ENCODE measurements around the gene GNAL.
"Not testable (repeated sequence)": the region's sequence is repeated elsewhere in the genome, so short reads cannot be mapped to it uniquely, and the experiment has no call there.

GNAL gene

DNA sequence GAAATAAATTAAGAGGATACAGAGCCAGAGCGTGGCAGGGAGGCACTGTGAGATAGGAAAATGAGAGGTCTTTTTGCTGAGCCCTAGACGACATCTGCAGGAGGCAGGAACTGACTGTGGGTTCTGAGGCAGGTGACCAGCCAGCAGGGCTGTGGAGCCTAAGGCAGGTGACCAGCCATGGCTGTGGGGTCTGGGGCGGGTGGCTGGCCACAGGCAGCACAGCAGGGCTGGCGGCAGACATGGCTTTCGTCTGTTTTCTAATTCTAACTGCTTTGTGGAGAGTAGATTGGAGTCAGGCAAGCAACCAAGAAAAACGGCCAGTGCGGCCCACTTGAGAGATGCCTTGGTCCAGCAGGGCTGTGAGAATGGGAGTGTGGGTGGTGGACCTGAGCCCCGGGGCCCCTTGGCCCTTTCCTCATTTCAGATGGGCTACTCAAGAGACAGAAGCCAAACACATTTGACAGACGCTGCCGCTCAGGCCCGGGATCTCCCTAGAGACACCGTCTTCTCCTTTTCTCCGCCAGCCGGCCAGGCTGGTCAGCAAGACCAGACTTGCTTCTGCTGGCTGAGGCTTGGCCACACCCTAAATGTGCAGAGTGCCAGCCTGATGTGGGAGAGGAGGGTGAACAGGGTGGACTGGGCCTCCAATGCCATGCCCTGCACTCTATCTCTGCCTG, 19.7 kb upstream of the GNAL start:
- no peak for DNase-seq (ENCODE audit: low spot score)

DNA sequence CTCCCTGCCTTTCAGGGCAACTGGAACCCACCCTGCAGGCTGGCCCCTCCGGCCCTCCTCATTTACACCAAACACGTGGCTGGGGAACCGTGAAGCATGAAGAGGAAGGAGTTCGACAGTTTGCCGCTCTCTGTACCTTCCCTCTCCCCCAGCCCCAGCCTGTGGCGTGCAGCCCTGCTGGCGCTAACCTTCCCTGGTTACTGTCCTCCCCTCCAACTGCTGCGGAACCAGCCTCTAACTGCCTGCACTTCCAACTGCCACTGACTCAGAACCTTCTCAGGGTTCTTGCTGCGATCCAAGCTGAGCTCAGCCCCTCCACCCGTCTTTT, 19.2 kb upstream of the GNAL start:
- no peak for DNase-seq (ENCODE audit: low spot score)

DNA sequence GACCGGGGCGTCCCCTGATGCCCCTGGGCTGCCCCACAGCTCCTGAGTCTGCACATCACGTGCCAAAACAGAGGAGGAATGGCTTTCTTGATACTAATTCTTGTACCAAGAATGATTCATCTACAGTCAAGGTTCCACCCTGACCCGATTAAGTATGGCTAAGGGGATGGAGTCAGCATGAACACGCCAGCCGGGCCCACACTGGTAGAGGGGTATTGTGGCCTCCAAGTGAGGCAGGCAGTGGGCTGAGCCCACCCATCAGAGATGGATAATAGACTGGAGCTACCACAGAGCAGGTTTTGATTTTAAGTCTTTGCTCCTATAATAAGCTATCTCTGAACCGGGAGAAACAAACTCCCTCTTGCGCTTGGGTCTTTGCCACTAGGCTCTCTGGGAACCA, 17.9 kb upstream of the GNAL start:
- DNase-seq (ENCODE audit: low spot score), result no peak

DNA sequence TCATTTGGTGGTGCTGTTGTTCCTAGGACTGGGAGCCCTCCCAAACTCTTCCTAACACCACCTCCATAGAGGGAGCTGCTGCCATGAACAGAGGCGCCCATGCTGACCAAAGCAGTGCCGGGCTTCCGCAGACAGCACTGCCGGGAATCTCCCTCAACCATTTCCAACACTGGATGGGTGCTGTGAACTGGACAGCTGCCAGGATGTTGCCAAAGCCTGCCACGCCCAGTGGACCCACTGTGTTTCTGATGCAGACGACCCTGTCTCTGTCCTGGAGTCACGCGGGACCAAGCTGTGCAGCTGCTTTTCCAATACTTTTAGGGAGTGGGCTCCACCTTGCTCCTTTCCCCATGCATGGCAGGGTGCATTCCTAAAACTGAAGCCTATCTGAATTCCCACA, 16.9 kb upstream of the GNAL start:
- no peak for DNase-seq (ENCODE audit: low spot score)

DNA sequence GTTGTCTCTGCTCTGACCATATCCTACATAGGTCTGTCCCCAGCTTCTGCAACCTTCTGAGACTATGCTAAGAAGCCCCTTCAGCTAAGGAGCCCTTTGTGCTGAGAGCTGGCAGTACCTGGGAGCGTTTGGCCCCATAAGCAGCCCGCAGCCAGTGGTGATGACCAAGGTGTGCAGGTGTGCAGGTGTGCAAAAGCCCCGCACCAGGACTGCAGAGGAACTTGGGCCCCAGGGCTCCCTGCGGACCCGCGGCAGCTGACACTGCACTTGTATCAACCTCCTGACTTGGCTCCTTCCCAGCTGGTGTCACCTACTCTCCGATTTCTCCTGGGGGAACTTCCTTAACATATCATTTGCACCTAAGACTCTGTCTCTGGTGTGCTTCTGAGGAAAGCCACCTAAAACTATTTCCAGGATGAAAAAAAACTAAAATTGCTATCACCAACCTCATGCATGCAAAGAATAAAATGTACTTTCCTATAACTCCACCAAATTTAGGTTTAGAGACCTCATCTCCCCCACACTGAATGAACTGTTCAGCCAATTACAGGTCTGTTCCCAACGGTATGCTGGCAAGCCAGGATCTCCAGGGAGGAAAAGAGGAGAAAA, 16.1 kb upstream of the GNAL start:
- DNase-seq (ENCODE audit: low spot score), result no peak

DNA sequence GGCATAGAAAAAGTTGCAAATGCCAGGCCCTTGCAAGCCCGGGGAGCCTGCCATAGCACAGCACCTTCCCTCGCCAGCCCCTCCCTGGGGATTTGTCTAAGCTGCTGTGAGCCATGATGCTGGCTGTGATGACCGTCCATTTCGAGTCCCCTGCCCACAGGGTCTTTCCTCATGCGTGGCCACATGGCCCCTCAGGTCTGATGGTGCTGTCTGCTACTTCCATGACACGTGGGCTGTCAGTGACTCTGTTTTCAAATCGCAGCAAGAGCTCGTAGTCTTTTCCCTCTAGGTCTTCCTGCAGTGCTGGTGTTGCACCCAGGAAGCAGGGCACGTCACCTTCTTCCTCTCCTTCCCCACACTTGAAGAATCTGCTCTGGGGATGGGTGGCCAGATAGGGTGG, 15.5 kb upstream of the GNAL start:
- DNase-seq (ENCODE audit: low spot score), result no peak

DNA sequence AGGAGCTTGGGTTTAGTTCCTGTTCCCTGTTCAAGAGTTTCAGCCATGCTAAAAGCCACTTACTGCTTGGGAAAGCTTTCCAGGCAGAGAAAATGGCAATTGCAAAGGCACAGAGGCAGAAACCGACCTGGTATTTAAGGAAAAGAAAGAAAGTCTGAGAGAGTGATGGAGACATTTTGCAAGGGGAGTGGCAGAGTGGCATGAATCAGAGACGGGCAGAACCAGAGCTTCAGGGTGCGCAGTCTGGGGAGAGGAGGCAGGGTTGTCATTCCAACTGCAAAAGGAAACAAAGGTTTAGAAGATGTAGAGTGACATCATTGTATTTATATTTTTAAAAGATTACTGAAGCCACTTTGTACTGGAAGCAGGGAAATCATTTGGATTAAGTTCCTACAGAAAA, 14.9 kb upstream of the GNAL start:
- no peak for DNase-seq (ENCODE audit: low spot score)

DNA sequence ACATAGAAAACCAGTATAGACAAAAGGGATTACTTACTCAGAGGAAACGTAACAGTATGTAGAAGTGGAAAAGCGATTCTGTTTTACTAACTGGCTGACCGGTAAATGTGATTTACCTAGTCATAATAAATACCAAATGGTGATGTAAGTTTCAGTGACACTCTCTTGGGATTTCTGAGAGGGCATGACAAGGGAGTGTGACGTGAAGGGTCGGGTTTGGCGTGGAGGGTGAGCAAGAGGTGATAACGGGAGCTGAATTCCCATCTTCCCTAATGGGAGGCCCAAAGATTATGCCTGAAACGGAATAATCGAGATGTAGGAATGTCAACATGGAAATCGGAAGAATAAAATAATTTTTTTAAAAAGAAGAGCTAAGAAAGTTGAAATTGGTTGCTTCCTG, 12.7 kb upstream of the GNAL start:
- DNase-seq (ENCODE audit: low spot score), result no peak

DNA sequence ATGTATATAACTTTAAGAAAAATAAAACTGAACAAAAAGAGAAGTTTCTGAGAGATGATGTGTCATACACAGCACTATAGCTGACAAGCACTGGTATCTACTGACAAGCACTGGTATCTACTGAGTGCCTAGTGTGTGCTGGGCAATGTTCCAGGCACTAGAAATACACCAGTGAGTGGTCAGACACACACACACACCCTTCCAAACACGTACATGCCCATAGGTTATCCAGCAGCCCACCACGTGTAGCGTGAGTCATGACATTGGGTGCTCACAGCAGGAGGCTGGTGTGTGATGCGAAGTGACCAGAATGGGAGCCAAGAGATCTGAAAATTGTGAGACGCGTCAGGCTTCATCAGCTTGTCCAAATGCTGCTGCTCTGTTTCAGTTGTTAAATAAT, 12.2 kb upstream of the GNAL start:
- no peak for DNase-seq (ENCODE audit: low spot score)

DNA sequence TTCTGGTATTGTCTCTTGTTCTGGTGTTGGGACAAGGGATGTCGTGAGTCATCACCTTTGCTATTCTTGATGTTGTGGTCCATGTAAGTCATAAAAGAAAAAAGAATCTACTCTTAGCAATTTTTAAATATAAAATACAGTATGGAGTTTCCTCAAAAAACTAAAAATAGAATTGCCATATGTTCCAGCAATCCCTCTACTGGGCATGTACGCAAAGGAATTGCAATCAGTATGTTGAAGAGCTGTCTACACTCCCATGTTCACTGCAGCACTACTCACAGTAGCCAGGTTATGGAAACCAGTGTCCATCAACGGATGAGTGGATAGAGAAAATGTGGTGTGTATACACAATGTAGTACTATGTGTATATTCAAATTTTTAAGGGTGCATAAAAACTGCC, 10.9 kb upstream of the GNAL start:
- no peak for DNase-seq (ENCODE audit: low spot score)

DNA sequence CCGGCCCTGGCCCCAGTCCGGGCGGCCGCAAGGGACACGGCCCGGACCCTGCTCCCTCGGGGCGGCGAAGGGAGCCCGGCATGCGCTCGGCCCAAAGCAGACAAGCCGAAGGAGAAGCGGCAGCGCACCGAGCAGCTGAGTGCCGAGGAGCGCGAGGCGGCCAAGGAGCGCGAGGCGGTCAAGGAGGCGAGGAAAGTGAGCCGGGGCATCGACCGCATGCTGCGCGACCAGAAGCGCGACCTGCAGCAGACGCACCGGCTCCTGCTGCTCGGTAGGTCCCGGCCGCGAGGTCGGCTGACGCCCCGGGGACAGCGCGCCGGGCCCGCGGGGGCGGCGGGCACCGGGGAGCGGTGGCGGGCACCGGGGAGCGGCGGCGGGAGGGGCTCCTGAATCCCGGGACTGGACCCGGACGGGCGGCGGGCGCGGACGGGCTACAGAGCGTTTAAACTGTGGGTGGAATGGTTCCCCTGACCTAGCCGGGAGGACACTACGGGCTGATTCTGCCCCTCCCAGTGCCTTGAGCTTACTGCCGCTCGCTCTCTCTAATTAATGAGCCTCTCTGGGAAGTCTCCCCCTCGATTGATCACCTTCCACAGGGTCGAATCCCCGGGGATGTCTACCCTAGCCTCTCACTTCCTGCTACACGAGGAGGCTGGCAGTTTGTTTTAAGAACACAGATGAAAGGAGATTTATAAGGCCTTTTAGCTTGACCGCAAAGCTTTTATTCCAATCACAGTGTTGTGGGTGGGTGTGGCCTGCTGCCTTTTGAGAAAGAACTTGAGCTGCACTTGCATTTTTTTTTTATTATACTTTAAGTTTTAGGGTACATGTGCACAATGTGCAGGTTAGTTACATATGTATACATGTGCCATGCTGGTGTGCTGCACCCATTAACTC, 853 bp downstream of the GNAL start:
- DNase-seq (ENCODE audit: low spot score), result no peak

DNA sequence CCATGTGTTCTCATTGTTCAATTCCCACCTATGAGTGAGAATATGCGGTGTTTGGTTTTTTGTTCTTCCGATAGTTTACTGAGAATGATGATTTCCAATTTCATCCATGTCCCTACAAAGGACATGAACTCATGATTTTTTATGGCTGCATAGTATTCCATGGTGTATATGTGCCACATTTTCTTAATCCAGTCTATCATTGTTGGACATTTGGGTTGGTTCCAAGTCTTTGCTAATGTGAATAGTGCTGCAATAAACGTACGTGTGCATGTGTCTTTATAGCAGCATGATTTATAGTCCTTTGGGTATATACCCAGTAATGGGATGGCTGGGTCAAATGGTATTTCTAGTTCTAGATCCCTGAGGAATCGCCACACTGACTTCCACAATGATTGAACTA, 1.6 kb downstream of the GNAL start:
- DNase-seq (ENCODE audit: low spot score), result not testable (repeated sequence)

DNA sequence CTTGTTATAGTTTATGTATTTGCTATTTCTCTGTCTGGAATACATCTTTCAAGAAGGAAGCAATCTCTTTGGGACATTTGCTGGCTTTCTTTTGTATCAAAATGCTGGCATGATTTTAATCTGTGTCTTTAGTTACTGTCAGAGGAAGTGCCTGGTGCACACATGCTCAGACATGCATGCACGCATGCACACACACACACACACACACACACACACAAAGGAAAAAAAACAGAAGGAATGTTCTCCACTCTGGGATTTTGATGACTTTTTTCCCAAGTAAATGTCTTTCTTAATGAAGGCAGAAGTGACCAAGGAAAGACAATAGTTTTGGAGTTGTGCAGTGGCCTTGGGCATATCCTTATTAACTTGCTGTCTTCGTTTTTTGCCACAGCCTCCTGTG, 6.7 kb downstream of the GNAL start:
- no peak for DNase-seq (ENCODE audit: low spot score)

DNA sequence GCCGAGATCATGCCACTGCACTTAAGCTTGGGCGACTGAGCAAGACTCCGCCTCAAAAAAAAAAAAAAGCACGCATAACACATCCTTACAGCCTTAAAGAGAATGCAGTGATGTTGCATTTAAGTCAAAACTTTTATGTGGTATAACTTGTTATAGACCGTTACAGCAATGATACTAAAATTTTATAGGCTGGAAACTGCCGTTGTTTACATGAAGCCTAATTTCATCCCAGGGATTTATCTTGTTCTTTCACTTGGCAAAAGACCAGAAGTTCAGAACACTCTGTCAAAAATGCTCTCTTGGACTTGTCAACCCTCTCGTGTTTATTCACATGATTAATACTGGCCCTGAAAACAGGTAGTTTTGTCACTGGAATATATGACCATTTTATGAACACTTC, 7.4 kb downstream of the GNAL start:
- no peak for DNase-seq (ENCODE audit: low spot score)

DNA sequence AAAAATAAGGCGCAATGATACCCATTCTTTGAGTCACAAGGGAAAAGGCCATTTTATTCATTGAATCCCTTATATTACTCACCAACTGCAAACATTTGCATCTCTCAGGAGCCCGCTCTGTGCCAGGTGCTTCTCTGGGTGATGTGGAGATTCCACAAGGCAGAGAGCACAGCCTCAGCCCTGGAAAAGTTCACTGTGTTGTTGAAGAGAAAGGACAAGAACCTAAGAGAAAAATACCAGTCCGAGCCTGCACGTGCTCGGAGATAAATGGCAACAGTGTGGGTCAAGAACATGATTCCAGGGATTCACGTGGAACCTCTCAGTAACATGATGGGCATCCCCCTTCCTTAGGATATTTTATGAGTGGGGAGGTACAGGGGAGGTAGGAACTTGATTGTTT, 11.8 kb downstream of the GNAL start:
- no peak for DNase-seq (ENCODE audit: low spot score)

DNA sequence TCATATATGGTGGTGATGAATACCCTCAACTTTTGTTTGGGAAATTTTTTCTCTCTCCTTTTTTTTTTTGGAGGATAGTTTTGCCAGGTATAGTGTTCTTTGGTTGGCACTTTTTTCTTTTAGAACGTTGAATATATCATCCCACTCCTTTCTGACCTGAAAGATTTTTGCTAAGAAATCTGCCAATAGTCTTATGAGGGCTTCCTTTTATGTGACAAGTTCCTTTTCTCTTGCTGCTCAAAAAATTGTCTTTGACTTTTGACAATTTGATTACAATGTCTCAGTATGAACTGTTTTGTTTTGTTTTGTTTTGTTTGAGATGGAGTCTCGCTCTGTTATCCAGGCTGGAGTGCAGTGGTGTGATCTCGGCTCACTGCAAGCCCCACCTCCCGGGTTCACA, 21.5 kb downstream of the GNAL start:
- no peak for DNase-seq (ENCODE audit: low spot score)

DNA sequence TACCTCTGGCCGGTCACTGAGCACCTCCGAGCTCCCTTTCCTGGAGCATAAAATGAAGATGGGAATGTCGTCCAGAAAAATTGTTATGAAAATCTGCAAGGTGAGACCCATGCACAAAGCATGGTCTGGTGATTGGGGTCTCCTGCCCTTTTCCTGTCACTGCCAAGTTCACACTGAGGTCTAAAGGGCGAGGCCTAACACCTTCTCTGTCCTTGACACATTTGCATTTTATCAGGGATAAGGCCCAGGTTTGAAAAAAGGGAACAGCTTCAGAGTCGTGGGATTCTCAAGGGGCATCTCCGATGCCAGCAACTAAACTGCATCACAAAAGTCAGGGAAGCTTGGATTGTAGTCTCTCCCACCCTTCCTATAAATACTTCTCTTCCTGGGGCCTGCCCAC, 24.7 kb downstream of the GNAL start:
- no peak for DNase-seq (ENCODE audit: low spot score)

DNA sequence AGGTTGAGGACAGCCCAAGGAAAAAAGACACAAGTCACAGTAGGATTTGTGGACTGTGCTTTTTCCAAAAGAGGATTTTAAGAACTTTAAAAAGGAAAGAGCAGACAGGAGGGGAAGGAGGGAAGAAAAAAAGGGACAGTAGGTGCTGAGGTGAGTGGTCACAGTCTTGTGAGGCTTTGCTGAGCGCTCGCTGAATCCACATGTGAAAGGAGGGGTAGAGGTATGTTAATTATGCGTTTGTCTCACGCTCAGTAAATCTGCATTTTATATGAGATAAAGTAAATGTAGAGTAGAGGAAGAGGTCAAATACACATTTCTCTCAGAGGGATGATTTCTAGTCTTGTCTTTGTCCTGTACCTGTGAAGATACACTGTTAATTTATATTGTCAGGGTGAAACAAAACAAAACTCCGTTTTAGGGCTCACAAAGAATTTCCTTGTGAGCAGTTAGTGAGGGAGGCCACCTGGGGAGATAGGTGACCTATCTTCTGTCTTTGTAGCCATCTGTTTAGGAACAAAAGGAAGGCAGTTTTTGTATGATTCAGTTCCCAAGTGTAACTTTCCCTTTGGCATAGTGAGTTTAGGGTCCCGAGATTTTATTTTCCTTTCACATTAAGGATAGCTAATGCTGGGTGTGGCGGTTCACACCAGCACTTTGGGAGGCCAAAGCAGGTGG, 25.3 kb downstream of the GNAL start:
- DNase-seq (ENCODE audit: low spot score), result no peak

DNA sequence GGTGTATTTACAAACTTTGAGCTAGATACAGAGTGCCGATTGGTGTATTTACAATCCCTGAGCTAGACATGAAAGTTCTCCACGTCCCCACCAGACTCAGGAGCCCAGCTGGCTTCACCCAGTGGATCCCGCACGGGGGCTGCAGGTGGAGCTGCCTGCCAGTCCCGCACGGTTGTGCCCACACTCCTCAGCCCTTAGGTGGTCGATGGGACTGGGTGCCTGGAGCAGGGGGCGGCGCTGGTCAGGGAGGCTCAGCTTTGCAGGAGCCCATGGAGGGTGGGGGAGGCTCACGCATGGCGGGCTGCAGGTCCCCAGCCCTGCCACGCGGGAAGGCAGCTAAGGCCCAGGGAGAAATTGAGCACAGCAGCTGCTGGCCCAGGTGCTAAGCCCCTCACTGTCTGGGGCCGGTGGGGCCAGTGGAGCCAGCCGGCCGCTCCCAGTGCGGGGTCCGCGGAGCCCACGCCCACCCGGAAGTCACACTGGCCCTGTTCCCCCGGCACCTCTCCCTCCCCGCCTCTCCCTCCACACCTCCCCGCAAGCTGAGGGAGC, 27.8 kb downstream of the GNAL start:
- DNase-seq (ENCODE audit: low spot score), result not testable (repeated sequence)

DNA sequence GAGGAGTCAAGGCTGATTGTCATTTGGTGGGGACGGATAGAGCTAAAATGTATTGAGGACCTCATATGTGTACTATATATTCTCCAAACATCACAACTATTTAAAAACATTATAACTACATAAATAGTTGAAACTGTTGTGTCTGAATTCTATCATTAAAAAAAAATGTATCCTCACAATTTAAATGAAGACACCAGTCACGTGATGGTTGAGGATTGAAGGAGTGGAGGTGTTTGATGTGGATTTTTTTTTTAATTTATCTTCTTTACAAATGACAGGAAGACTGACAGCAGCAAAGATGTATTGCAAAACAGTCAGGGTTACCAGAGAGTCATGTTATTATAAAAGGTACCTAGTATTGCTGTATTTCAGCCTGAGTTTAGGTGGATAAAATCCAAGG, 30.0 kb downstream of the GNAL start:
- DNase-seq (ENCODE audit: low spot score), result no peak

DNA sequence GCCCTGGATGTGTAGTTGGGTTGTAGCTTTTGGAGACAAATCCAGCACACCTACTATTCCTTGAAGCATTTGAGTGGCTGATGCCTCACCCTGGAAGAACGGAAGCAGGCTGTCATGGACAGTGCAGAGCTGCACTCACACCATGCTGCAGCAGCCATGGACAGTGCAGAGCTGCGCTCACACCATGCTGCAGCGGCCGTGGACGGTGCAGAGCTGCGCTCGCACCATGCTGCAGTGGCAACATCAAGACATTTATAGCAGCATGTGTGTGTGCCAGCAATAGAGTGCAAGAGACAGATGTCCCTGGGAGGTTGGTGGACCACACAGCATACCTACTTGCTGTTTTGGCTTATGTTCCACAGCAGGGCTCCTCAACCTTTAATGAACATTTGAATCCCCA, 30.6 kb downstream of the GNAL start:
- no peak for DNase-seq (ENCODE audit: low spot score)

DNA sequence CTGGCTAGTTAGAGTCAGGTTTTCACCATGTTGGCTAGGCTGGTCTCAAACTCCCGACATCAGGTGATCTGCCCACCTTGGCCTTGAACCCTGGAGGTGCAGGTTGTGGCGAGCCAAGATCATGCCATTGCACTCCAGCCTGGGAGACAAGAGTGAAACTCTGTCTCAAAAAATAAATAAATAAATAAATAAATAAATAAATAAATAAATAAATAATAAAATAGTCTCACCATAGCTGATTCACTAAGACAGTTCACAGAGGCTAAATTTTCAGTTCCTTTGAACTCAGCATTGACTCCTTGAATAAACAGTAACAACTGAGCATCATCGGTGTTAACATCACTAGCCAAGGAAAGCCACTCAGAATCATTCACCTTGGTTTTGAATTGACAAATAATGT, 32.7 kb downstream of the GNAL start:
- no peak for DNase-seq (ENCODE audit: low spot score)

DNA sequence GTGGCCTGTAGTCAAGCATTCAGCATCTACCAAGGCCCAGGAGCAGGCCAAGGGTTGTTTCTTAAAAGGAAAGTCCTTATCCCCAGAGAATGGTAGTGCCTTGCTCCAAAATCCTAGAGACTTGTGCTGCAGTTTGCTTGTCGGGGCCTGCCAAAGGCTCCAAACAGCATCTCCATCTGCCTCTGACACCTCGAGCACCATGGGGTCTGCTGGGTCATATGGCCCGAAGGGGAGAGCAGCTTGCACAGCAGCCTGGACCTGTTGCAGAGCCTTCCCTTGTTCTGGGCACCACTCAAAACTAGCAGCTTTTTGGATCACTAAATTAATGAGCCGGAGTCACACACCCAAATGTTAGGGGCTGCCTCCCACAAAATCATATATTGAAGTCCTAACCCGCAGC, 35.7 kb downstream of the GNAL start:
- no peak for DNase-seq (ENCODE audit: low spot score)
